Osteocyte (in vitro differentiated cells): Measurements from ENCODE around the gene CDC73. TPM values are rescaled to one million over a fixed set of nuclear protein-coding genes. Genes with fewer than 3 reads are reported as not detected.
A peak's percentile ranks its signal among the peaks of the same experiment; 100 is the strongest.

Source experiments
- DNase-seq: peaks from one replicate; pipeline ENCODE4 v3.0.0; 2021; ENCODE audit warnings: mixed read lengths; ENCODE audit not compliant: unreplicated experiment; ENCODE audit errors: extremely low spot score
- H3K27ac Mint-ChIP-seq: one replicate; pipeline ENCODE4 v1.8.0; 2021; ENCODE audit warnings: mild to moderate bottlenecking, mixed read lengths; ENCODE audit not compliant: unreplicated experiment
- H3K27me3 Mint-ChIP-seq: one replicate; pipeline ENCODE4 v1.8.0; 2021; ENCODE audit warnings: mixed read lengths; ENCODE audit not compliant: unreplicated experiment
- H3K36me3 Mint-ChIP-seq: one replicate; pipeline ENCODE4 v1.8.0; 2021; ENCODE audit warnings: mixed read lengths; ENCODE audit not compliant: unreplicated experiment
- H3K4me1 Mint-ChIP-seq: one replicate; pipeline ENCODE4 v1.8.0; 2021; ENCODE audit warnings: mixed read lengths; ENCODE audit not compliant: unreplicated experiment
- H3K4me3 Mint-ChIP-seq: one replicate; pipeline ENCODE4 v1.8.0; 2021; ENCODE audit warnings: mild to moderate bottlenecking, moderate library complexity, mixed read lengths; ENCODE audit not compliant: unreplicated experiment
- H3K9me3 Mint-ChIP-seq: one replicate; pipeline ENCODE4 v1.8.0; 2021; ENCODE audit warnings: mixed read lengths; ENCODE audit not compliant: unreplicated experiment
- CTCF ChIP-seq: fragments of 200-600 bp; sonication (generic); IDR thresholded peaks from 2 replicates; pipeline ENCODE4 v1.5.0; 2021; ENCODE audit warnings: antibody characterized with exemption, mild to moderate bottlenecking, moderate library complexity
- total RNA-seq: library from RNA; stranded (reverse); gene quantifications from 2 replicates; pipeline ENCODE4 v1.2.1, GENCODE V29; 2021

The CDC73 gene
- total RNA-seq, 1 donor from 2014 or later, result 73.3 TPM

DNA sequence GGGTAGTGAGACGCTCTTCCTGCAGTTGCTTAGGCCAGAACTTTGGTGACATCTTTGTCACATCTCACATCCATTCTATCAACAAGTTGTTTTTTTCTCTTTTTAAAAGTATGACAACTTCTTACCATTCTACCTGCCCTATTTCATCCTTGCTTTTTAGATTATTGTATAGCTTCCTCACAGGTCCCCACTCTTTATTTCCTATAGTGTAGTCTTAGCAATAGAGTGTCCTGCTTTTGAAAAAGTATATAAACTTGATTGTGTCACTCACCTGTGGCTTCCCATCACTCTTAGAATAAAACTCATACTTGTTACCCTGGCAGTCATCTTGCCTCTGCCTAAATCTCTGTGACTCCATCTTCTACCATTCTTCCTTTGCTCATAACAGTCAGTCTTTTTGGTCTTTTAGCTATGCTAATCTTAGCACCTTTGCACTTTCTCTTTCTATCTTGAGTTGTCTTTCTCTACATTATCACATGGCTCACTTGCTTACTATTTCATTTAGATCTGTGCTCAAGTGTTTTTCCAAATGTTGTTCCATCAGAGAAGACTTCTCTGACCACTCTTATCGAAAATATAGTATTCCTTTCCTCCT is 9.5 kb downstream of the CDC73 start:
- peaks cover 53% of the 10 kb centered on the region for H3K36me3 Mint-ChIP-seq
- H3K27me3 Mint-ChIP-seq, result no peaks in the 10 kb centered on the region
- no peaks in the 10 kb centered on the region for H3K9me3 Mint-ChIP-seq
- no peak overlapping the region for H3K4me3 Mint-ChIP-seq
- TF ChIP-seq CTCF, result no peak
- no peak overlapping the region for H3K27ac Mint-ChIP-seq
- H3K4me1 Mint-ChIP-seq, result peaks cover 6% of the 10 kb centered on the region
- DNase-seq, result no peak

- Mint-ChIP-seq H3K9me3 (no peaks in the 10 kb centered on the region), H3K4me1 (peaks cover 16% of the 10 kb centered on the region), H3K36me3 (peaks cover 49% of the 10 kb centered on the region), H3K4me3 (no peak overlapping the region), H3K27me3 (no peaks in the 10 kb centered on the region), H3K27ac (no peak overlapping the region)
- no peak for DNase-seq
- TF ChIP-seq CTCF, result no peak
These were observed 18.4 kb downstream of the CDC73 start for GRCh38 chr1:193140254-193140653.

GRCh38 chr1:193141804-193142203 is 20.0 kb downstream of the CDC73 start:
- no peak overlapping the region for H3K27ac Mint-ChIP-seq
- TF ChIP-seq CTCF, result no peak
- H3K36me3 Mint-ChIP-seq, result peaks cover 48% of the 10 kb centered on the region
- no peaks in the 10 kb centered on the region for H3K27me3 Mint-ChIP-seq
- no peak overlapping the region for H3K4me3 Mint-ChIP-seq
- no peaks in the 10 kb centered on the region for H3K9me3 Mint-ChIP-seq
- no peak for DNase-seq
- peaks cover 13% of the 10 kb centered on the region for H3K4me1 Mint-ChIP-seq

DNA sequence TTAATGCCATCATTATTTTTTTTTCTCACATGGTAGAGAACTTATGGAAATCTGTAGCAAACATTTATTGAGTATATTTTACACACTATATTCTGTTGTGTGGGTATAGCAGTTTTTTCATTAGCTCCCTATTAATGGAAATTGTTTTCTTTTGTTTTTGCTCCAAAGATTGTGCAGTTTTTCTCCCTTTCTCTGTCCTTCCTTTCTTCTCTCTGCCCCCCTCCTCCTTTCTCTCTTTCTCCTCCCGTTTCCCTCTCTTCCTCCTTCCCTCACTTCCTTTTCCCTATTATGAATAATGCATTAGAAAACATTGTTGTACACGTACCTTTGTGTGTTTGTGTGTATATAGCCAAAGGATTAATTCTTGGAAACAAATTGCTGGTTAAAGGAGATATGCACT is 20.6 kb downstream of the CDC73 start:
- H3K27ac Mint-ChIP-seq, result no peak overlapping the region
- peaks cover 10% of the 10 kb centered on the region for H3K4me1 Mint-ChIP-seq
- no peaks in the 10 kb centered on the region for H3K9me3 Mint-ChIP-seq
- DNase-seq, result no peak
- no peak overlapping the region for H3K4me3 Mint-ChIP-seq
- peaks cover 48% of the 10 kb centered on the region for H3K36me3 Mint-ChIP-seq
- TF ChIP-seq CTCF, result no peak
- H3K27me3 Mint-ChIP-seq, result no peaks in the 10 kb centered on the region

GRCh38 chr1:193143285-193143684 is 21.5 kb downstream of the CDC73 start:
- Mint-ChIP-seq H3K4me1 (peaks cover 7% of the 10 kb centered on the region), H3K4me3 (no peak overlapping the region), H3K27ac (no peak overlapping the region), H3K27me3 (no peaks in the 10 kb centered on the region), H3K36me3 (peaks cover 43% of the 10 kb centered on the region), H3K9me3 (no peaks in the 10 kb centered on the region)
- no peak for DNase-seq
- TF ChIP-seq CTCF, result peak; percentile 59
